Astrocyte of the spinal cord (primary cell): ENCODE measurements around the gene CAMK2G.

Experiments
- DNase-seq: peaks from one replicate; pipeline ENCODE4 v3.0.0; 2011; ENCODE audit warnings: low read depth, low spot score
- H3K4me3 ChIP-seq: 2 replicates; pipeline ENCODE4 v1.5.1; 2011; ENCODE audit warnings: low read depth, mild to moderate bottlenecking, low read length, moderate library complexity
- in situ Hi-C: cut with HindIII; loops from 2 replicates; pipeline ENCODE4 v1.10.0; 2017; ENCODE audit warnings: low sequenced_read_pairs
- TF ChIP-seq, protein P1 (sequence below): IDR thresholded peaks from 2 replicates; pipeline ENCODE4 v1.5.1; 2012; ENCODE audit warnings: low read depth, mild to moderate bottlenecking, low read length, inconsistent platforms

The CAMK2G gene

DNA sequence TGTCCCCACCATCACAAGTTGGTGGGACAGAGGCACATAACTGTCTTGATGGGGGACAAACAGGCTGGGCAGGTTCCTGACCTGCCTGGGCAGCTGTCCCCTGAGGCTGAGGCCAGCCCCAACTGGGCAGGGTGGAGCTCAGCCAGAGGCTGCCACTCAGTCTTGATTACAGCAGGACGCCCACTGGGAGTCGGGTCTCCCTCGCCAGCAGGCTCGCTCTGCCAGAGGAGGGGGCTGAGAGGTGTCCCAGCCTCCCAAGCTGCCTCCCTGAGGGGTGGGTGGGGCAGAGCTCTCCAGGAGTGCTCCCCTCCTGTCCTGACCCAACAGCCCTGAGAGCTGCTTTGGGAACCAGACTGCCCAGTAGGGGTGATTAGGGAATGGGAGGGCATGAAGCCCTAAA lies 1.8 kb upstream of the CAMK2G start:
- TF ChIP-seq, protein P1, sequence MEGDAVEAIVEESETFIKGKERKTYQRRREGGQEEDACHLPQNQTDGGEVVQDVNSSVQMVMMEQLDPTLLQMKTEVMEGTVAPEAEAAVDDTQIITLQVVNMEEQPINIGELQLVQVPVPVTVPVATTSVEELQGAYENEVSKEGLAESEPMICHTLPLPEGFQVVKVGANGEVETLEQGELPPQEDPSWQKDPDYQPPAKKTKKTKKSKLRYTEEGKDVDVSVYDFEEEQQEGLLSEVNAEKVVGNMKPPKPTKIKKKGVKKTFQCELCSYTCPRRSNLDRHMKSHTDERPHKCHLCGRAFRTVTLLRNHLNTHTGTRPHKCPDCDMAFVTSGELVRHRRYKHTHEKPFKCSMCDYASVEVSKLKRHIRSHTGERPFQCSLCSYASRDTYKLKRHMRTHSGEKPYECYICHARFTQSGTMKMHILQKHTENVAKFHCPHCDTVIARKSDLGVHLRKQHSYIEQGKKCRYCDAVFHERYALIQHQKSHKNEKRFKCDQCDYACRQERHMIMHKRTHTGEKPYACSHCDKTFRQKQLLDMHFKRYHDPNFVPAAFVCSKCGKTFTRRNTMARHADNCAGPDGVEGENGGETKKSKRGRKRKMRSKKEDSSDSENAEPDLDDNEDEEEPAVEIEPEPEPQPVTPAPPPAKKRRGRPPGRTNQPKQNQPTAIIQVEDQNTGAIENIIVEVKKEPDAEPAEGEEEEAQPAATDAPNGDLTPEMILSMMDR = no peak
- H3K4me3 ChIP-seq = no peak overlapping the region
- no peak for DNase-seq
- in situ Hi-C loops = no loop called here

DNA sequence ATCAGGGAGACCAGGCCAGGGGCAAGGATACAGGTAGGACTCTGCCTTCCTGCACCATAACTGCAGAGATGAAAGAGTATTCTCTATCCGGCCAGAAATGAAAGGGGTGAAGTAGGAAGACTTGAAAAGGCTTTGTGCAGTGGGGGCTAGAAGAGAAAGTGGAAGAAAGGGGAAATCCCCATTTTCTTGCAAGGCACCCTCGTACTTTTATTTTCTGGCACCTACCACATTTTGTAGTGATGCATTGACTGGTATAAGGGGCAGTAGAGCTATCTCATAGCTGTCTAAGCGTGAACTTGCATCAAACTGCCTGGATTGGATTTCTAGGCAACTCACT lies 752 bp upstream of the CAMK2G start:
- TF ChIP-seq, protein P1 = no peak
- H3K4me3 ChIP-seq = peak overlapping the region; percentile 50
- no peak for DNase-seq
- in situ Hi-C loops = no loop called here

DNA sequence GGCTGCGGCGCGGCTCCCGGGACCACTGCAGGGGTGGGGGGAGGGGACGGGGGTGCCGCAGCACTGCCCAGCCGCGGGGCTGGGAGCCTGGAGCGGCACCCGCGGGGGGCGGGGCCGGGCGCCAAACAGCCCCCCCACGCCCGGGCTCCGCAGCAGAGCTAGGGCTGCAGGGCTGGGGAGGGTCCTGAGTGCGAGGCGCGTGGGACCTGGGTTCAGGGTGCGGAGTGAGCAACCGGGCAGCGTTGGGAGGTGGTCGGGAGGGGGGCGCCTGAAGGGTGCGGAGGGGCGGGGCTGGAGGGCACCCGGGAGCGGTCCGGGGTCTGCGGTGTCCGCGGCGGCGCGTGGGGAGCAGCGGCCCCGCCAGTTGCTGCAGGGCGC lies 528 bp downstream of the CAMK2G start:
- H3K4me3 ChIP-seq = peak overlapping the region; percentile 58
- TF ChIP-seq, protein P1 = no peak
- no peak for DNase-seq
- in situ Hi-C loops = no loop called here

DNA sequence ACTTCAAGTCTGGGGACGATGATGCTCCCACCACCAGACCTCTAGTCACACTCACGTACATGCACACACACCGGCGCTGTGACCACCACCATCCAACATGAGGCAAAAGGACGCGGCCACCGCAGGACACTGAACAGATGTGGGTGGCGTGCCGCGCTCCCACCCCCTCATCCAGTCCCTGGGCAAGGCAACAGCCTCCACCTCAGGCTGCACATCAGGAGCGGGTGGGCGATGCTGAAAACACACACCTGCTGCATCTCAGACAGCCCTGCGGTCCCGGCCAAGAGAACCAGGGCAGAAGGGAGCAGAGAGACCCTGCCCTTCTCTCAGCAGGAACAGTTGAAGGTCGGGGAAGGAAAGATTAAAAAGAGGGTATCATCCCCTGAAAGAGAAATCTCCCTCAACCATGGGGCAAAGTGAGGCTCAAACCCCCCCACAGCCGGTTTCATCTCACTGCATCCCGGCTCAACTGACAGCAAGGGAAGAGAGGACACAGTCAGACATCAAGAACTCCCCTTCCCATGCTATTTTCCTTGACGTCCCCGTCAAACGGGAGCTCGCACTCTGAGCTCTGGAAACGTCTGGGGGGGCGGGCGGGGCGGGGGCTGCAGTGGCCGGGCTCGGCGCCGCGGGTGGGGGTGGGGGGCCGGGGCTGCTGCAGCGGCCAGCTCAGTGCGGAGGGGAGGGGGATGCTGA lies 1.1 kb downstream of the CAMK2G start:
- TF ChIP-seq, protein P1 = no peak
- peak overlapping the region; percentile 58 for H3K4me3 ChIP-seq
- in situ Hi-C loops = no loop called here
- no peak for DNase-seq

DNA sequence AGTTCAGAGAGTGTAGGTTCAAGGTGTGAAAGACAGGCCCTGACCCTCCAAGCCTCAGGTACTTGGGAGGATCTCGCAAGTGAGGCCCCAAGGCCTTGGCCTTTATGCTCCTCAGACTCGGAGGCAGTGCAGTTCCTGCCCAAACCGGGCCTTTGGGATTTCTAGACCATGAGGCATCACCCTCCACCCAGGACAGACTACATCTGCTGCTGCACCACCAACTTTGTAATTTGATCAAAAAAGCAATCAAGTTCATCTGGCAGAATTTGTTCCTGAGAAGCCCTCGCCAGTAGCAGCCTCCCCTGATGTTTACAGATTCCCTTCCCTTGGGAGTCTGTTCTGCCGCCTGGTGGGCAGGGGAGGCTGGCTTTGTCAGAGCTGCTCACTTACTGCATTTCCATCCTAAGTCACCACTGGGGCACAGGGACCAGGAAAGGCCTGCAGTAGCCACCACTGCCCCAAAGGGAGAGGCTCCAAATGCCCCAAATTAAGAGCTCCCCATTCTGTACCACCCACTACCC lies 2.1 kb downstream of the CAMK2G start:
- in situ Hi-C loops = no loop called here
- no peak overlapping the region for H3K4me3 ChIP-seq
- no peak for DNase-seq
- TF ChIP-seq, protein P1 = peak; percentile 53

DNA sequence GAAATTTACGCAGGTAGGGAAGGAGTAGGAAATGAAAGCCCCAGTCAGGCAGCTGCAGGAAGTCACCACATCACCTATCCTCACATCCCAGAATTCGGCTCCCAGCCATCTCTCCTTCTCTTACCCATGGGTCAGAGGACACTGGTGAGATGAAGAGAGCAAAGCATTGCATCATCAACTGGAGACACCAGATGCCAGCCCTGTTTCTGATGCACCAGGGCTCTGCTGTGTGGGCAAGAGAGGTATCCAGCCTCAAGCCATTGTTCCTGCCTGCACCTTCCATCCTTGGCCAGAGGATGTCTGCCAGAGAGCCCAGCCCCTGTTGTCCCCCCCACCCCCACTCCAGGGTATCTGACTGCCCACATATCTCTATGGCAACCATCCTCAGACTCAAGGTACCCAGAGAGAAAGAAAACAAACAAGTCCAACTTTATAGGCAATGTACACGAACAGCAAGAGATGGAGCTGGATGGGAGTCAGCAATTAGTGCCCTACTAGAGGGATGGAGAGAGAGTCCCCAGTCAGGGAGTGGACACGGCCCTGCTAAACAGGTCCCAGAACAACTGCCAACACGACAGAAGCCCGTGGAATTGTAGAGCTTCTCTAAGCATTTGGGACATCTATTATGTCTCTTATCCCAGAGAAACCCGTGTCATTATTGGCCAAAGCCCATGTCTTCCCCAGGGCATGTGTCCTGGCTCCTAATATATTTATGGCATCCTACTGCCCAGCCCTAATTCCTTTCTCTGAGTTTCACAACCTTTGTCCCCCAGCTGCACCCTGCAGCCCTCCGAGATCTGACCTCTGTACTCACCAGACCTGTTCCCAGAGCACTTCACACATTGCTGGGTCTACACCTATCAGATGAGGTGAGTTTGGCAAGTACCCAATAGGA lies 2.8 kb downstream of the CAMK2G start:
- no peak overlapping the region for H3K4me3 ChIP-seq
- in situ Hi-C loops = no loop called here
- DNase-seq = no peak
- TF ChIP-seq, protein P1 = no peak
